Skeletal muscle tissue (tissue), 4 donors: ENCODE data around the gene SPACA9. TPM values are rescaled to one million over a fixed set of nuclear protein-coding genes. Genes with fewer than 3 reads are reported as not detected.

Source experiments
- H3K27ac ChIP-seq: one replicate; pipeline ENCODE4 v1.7.0; 2013; ENCODE audit warnings: mild to moderate bottlenecking, low read depth, low read length, inconsistent platforms
- H3K27me3 ChIP-seq, 3 donors: one replicate each; pipeline ENCODE4 v1.7.0; 2013; ENCODE audit warnings: low read length in 3 of 3; ENCODE audit not compliant: control insufficient read depth in 3 of 3, insufficient read depth in 3 of 3
- H3K36me3 ChIP-seq, 3 donors: one replicate each; pipeline ENCODE4 v1.7.0; 2013; ENCODE audit warnings: low read length in 3 of 3; ENCODE audit not compliant: control insufficient read depth in 3 of 3, insufficient read depth in 3 of 3
- H3K4me1 ChIP-seq, 3 donors: one replicate each; pipeline ENCODE4 v1.7.0; 2013; ENCODE audit warnings: low read length in 3 of 3, mild to moderate bottlenecking in 3 of 3; ENCODE audit not compliant: control insufficient read depth in 3 of 3, insufficient read depth in 3 of 3
- H3K4me3 ChIP-seq, 3 donors: one replicate each; pipeline ENCODE4 v1.7.0; 2013; ENCODE audit warnings: low read length in 3 of 3
- H3K9ac ChIP-seq, 3 donors: one replicate each; pipeline ENCODE4 v1.7.0; 2013; ENCODE audit warnings: low read length in 3 of 3, mild to moderate bottlenecking in 3 of 3, moderate library complexity in 2 of 3, low read depth in 1 of 3
- H3K9me3 ChIP-seq, 3 donors: one replicate each; pipeline ENCODE4 v1.7.0; 2013; ENCODE audit warnings: low read length in 3 of 3; ENCODE audit not compliant: control insufficient read depth in 3 of 3
- total RNA-seq: library from RNA; depleted of rRNA; stranded (reverse); fragments of >200 nt; gene quantifications from one replicate; pipeline ENCODE4 v1.2.3, GENCODE V29; 2014
- donor health status: Osteomylitis.

Gene SPACA9
- total RNA-seq, 1 donor from 2014 or later: 1.0 TPM

GRCh38 chr9:132861666-132862065 lies 17.0 kb upstream of the SPACA9 start:
- Histone ChIP-seq H3K9me3 (no peaks in the 10 kb centered on the region), H3K9ac (no peak overlapping the region), H3K4me1 (peaks cover 0 to 19% (median 8%) of the 10 kb centered on the region in 3 donors), H3K36me3 (no peaks in the 10 kb centered on the region), H3K4me3 (no peak overlapping the region), H3K27ac (no peak overlapping the region), H3K27me3 (peaks cover 0 to 13% (median 0%) of the 10 kb centered on the region in 3 donors)

GRCh38 chr9:132862533-132862932 lies 16.2 kb upstream of the SPACA9 start:
- no peak overlapping the region for H3K4me3 ChIP-seq
- H3K9me3 ChIP-seq: no peaks in the 10 kb centered on the region
- peaks cover 0 to 11% (median 0%) of the 10 kb centered on the region in 3 donors for H3K27me3 ChIP-seq
- H3K9ac ChIP-seq: no peak overlapping the region
- no peaks in the 10 kb centered on the region for H3K36me3 ChIP-seq
- no peak overlapping the region for H3K27ac ChIP-seq
- peaks cover 0 to 11% (median 4%) of the 10 kb centered on the region in 3 donors for H3K4me1 ChIP-seq

- H3K9me3 ChIP-seq: no peaks in the 10 kb centered on the region
- H3K4me1 ChIP-seq: peaks cover 0 to 6% (median 2%) of the 10 kb centered on the region in 3 donors
- no peak overlapping the region for H3K4me3 ChIP-seq
- H3K27me3 ChIP-seq: peaks cover 0 to 8% (median 0%) of the 10 kb centered on the region in 3 donors
- H3K27ac ChIP-seq: no peak overlapping the region
- no peaks in the 10 kb centered on the region for H3K36me3 ChIP-seq
- no peak overlapping the region for H3K9ac ChIP-seq
Measured at GRCh38 chr9:132863096-132863495, 15.6 kb upstream of the SPACA9 start.

- H3K4me1 ChIP-seq: no peaks in the 10 kb centered on the region
- H3K9ac ChIP-seq: no peak overlapping the region
- H3K4me3 ChIP-seq: no peak overlapping the region
- H3K27me3 ChIP-seq: peaks cover 0 to 5% (median 0%) of the 10 kb centered on the region in 3 donors
- no peaks in the 10 kb centered on the region for H3K9me3 ChIP-seq
- H3K27ac ChIP-seq: no peak overlapping the region
- no peaks in the 10 kb centered on the region for H3K36me3 ChIP-seq
Measured at GRCh38 chr9:132864277-132864676, 14.4 kb upstream of the SPACA9 start.

- Histone ChIP-seq H3K4me1 (no peaks in the 10 kb centered on the region), H3K4me3 (no peak overlapping the region), H3K27ac (no peak overlapping the region), H3K9ac (no peak overlapping the region), H3K27me3 (peaks cover 0 to 5% (median 0%) of the 10 kb centered on the region in 3 donors), H3K36me3 (no peaks in the 10 kb centered on the region), H3K9me3 (no peaks in the 10 kb centered on the region)
Measured at GRCh38 chr9:132864691-132865090, 14.0 kb upstream of the SPACA9 start.

GRCh38 chr9:132866898-132867297 lies 11.8 kb upstream of the SPACA9 start:
- Histone ChIP-seq H3K9ac (no peak overlapping the region), H3K36me3 (no peaks in the 10 kb centered on the region), H3K4me1 (no peaks in the 10 kb centered on the region), H3K27ac (no peak overlapping the region), H3K27me3 (peaks cover 0 to 5% (median 0%) of the 10 kb centered on the region in 3 donors), H3K4me3 (no peak overlapping the region), H3K9me3 (no peaks in the 10 kb centered on the region)

- H3K27ac ChIP-seq: no peak overlapping the region
- no peaks in the 10 kb centered on the region for H3K4me1 ChIP-seq
- H3K9me3 ChIP-seq: no peaks in the 10 kb centered on the region
- H3K9ac ChIP-seq: no peak overlapping the region
- peaks cover 0 to 2% (median 0%) of the 10 kb centered on the region in 3 donors for H3K27me3 ChIP-seq
- no peak overlapping the region for H3K4me3 ChIP-seq
- no peaks in the 10 kb centered on the region for H3K36me3 ChIP-seq
Measured at GRCh38 chr9:132869266-132869665, 9.4 kb upstream of the SPACA9 start.

GRCh38 chr9:132873403-132873802 lies 5.3 kb upstream of the SPACA9 start:
- Histone ChIP-seq H3K4me3 (no peak overlapping the region), H3K4me1 (peaks cover 0 to 3% (median 3%) of the 10 kb centered on the region in 3 donors), H3K9me3 (no peaks in the 10 kb centered on the region), H3K27ac (no peak overlapping the region), H3K27me3 (peaks cover 0 to 10% (median 7%) of the 10 kb centered on the region in 3 donors), H3K36me3 (no peaks in the 10 kb centered on the region), H3K9ac (no peak overlapping the region)

GRCh38 chr9:132875159-132875558 lies 3.5 kb upstream of the SPACA9 start:
- H3K4me3 ChIP-seq: no peak overlapping the region
- H3K27ac ChIP-seq: no peak overlapping the region
- H3K9me3 ChIP-seq: no peaks in the 10 kb centered on the region
- H3K9ac ChIP-seq: no peak overlapping the region
- peaks cover 0 to 3% (median 3%) of the 10 kb centered on the region in 3 donors for H3K4me1 ChIP-seq
- H3K27me3 ChIP-seq: peaks cover 0 to 18% (median 7%) of the 10 kb centered on the region in 3 donors
- no peaks in the 10 kb centered on the region for H3K36me3 ChIP-seq

GRCh38 chr9:132876849-132877248 lies 1.8 kb upstream of the SPACA9 start:
- no peaks in the 10 kb centered on the region for H3K9me3 ChIP-seq
- no peak overlapping the region for H3K4me3 ChIP-seq
- H3K36me3 ChIP-seq: no peaks in the 10 kb centered on the region
- H3K27me3 ChIP-seq: peaks cover 0 to 18% (median 7%) of the 10 kb centered on the region in 3 donors
- no peak overlapping the region for H3K27ac ChIP-seq
- H3K9ac ChIP-seq: no peak overlapping the region
- H3K4me1 ChIP-seq: peaks cover 0 to 3% (median 3%) of the 10 kb centered on the region in 3 donors
